ENCODE data around the gene MAPK9. TPM values are rescaled to one million over a fixed set of nuclear protein-coding genes. Genes with fewer than 3 reads are reported as not detected.

The MAPK9 gene
- total and polyA plus RNA-seq, 11 donors: 15.2 to 51.3 (median 41.2) TPM

DNA sequence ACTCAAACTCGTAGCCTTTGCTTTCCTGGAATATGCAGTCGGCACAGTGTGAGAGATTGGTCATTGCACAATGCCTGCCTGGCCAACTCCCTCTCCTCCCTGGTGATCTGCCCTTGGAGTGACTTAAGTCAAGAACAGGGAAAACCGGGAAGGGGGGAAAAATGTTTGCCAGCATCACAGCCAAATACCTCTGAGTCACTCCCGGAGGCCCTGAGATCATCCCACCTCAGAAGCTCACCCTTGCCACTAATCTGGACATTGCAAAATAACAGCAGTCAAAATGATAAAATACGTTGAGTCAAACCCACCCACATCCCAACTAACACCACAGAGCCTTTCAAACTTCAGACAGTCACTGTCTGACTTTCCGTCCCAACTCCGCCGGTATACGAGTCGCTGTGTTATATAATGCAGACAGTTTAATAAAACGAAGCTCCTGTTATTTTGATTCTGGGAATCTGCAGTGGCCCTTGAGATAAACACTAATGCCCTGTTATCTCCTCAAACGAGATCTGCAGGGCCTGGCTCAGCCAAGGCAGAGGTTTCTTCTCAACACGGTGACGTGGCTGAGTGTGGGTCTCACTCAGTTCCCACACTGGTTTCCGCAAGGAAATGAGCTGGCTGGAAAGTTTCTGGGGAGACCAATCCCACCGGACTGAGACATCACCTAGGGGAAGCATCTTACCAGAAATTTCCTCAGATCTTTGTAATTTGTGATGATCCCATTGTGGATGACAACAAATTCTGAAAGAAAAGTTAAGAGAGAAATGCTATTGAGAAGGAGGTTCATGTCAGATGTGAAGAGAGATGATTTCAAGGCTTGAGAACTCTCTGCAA lies 39.1 kb upstream of the MAPK9 start:
- Histone ChIP-seq H3K36me3 (peaks cover 0 to 15% (median 0%) of the 10 kb centered on the region in 9 donors), H3K27me3 (peaks cover 0 to 8% (median 0%) of the 10 kb centered on the region in 9 donors), H3K9me3 (no peaks in the 10 kb centered on the region), H3K27ac (peak overlapping the region in 11 of 12 donors; percentile 43 to 73 (median 58)), H3K4me1 (peaks cover 0 to 8% (median 0%) of the 10 kb centered on the region in 12 donors), H3K4me3 (no peak overlapping the region)
- ATAC-seq: peak; percentile 69 to 82 (median 80)
- intact Hi-C loops (cut with DNase I): loop anchor here in 1 of 10 donors (5.0 kb wide), 1 partner anchor 204 kb away; no protein-coding TSS in a partner anchor
- peak in 3 of 5 donors; percentile 30 to 80 (median 70) for DNase-seq
- whole genome bisulfite sequencing, 4 donors: 55 to 65% (median 58%) methylated on average over 16 of the region's 16 CpGs
- peak in 1 of 2 donors; percentile 14 for TF ChIP-seq POLR2A (IDR thresholded peaks at IDR 0.05)
- TF ChIP-seq, protein P1, sequence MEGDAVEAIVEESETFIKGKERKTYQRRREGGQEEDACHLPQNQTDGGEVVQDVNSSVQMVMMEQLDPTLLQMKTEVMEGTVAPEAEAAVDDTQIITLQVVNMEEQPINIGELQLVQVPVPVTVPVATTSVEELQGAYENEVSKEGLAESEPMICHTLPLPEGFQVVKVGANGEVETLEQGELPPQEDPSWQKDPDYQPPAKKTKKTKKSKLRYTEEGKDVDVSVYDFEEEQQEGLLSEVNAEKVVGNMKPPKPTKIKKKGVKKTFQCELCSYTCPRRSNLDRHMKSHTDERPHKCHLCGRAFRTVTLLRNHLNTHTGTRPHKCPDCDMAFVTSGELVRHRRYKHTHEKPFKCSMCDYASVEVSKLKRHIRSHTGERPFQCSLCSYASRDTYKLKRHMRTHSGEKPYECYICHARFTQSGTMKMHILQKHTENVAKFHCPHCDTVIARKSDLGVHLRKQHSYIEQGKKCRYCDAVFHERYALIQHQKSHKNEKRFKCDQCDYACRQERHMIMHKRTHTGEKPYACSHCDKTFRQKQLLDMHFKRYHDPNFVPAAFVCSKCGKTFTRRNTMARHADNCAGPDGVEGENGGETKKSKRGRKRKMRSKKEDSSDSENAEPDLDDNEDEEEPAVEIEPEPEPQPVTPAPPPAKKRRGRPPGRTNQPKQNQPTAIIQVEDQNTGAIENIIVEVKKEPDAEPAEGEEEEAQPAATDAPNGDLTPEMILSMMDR (IDR thresholded peaks at IDR 0.05): no peak

DNA sequence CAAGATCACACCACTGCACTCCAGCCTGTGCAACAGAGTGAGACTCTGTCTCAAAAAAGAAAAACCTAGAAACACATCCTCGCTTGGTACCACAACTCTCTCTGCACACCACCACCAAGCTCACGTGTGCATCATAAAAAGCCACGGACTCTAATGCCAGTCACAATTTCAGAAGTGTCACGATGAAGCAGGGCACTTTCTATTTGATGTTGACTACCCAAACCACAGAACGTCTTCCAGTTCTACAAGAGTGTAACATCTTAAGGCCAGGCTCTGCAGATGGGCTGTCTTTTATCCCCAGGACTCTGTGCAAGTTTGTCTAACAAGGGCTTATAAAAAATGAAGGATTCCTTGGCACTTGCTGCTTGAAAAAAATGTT lies 38.4 kb upstream of the MAPK9 start:
- 82 to 87% (median 86%) methylated on average over 5 of the region's 5 CpGs for WGBS, 4 donors
- peaks cover 0 to 8% (median 0%) of the 10 kb centered on the region in 9 donors for H3K27me3 ChIP-seq
- ATAC-seq (no peak), DNase-seq (peak in 1 of 5 donors; percentile 7)
- intact Hi-C loops (cut with DNase I): loop anchor here in 1 of 10 donors (5.0 kb wide), 1 partner anchor 203 kb away; no protein-coding TSS in a partner anchor
- peaks cover 0 to 8% (median 0%) of the 10 kb centered on the region in 12 donors for H3K4me1 ChIP-seq
- no peak overlapping the region for H3K4me3 ChIP-seq
- H3K27ac ChIP-seq: peak overlapping the region in 7 of 12 donors; percentile 9 to 73 (median 56)
- H3K36me3 ChIP-seq: peaks cover 0 to 7% (median 0%) of the 10 kb centered on the region in 9 donors
- TF ChIP-seq, protein P1 (IDR thresholded peaks at IDR 0.05): no peak
- no peak for TF ChIP-seq POLR2A (IDR thresholded peaks at IDR 0.05)
- no peaks in the 10 kb centered on the region for H3K9me3 ChIP-seq

DNA sequence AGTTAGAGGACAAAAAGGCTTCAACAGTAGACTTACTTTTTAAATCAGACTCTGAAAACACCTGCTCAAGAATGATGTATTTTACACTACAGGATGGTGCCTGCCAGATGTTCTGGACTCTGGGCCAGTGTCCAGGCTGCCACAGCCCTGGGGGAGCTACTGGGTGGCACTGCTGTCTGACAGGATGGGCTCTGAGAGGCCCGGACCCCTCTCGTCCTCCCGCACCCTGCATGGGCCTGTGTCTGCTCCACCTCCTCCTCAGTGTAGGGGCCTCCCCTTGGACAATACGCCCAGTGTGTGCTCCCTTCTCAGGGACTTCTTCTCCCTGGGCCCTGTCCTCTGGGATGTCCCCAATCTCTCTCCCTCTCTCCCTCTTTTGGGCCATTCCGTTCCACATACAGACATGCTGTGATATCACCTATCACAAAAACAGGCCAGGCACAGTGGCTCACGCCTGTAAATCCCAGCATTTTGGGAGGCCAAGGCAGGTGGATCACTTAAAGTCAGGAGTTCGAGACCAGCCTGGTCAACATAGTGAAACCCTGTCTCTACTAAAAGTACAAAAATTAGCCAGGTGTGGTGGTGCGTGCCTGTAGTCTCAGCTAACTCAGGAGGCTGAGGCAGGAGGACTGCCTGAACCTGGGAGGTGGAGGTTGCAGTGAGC lies 37.9 kb upstream of the MAPK9 start:
- 88 to 96% (median 91%) methylated on average over 8 of the region's 8 CpGs for WGBS, 4 donors
- H3K9me3 ChIP-seq: no peaks in the 10 kb centered on the region
- H3K4me1 ChIP-seq: peaks cover 0 to 8% (median 0%) of the 10 kb centered on the region in 12 donors
- TF ChIP-seq, protein P1 (IDR thresholded peaks at IDR 0.05): no peak
- no peak for TF ChIP-seq POLR2A (IDR thresholded peaks at IDR 0.05)
- H3K4me3 ChIP-seq: no peak overlapping the region
- intact Hi-C loops (cut with DNase I): loop anchor here in 6 of 10 donors (5.0 to 10.0 kb wide), 3 partner anchors 37 to 205 kb away; partner anchors contain the start of gene MAPK9 (in 4 of the 6)
- DNase-seq (peak in 1 of 5 donors; percentile 26), ATAC-seq (no peak)
- peak overlapping the region in 6 of 12 donors; percentile 46 to 73 (median 57) for H3K27ac ChIP-seq
- peaks cover 0 to 8% (median 0%) of the 10 kb centered on the region in 9 donors for H3K27me3 ChIP-seq
- peaks cover 0 to 5% (median 0%) of the 10 kb centered on the region in 9 donors for H3K36me3 ChIP-seq

All from heart left ventricle (tissue), 16 donors.